ENCODE data around the gene KMO.

The KMO gene

DNA sequence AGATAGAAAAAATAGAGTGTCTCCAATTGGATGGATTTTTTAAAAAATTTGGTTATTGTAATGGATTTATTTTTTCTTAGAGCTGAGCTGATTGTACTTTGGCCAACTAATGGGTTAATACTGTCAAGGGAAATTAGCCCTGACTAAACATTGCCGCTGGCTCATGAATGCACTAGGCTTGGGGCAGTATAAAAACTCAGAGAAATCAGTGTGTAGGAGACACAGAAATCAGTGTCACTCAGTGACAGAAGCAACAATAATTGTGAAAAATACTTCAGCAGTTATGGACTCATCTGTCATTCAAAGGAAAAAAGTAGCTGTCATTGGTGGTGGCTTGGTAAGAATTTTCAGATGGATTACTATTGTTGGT, at the start of gene KMO:
Gene KMO (plus strand): TSS at position 217 of the 370 bp plus-strand sequence. CDS start 67 bp downstream, at position 284.
- DNase-seq, result no peak

DNA sequence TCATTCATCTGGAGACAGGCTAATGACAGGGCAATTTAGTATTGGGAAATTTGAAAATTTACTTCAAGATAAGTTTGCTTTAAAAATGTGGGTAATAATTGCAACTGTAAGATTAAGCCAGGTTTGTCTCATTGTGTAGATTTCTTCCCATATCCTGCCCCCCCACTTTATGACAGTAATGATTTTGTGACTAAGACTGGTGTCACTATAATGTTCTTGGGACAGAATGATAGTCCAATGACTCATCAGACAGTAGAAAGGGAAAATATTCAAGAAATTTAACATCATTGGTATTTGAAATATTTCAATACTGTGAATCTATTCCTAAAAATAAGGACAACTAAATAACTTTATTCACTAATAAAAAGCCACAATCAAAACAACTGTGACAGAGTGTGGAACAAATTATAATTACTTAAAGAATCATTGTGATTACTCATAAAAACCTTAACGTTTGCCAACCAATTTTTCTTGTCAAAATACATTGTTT, 49.4 kb upstream of the KMO start:
- DNase-seq, result no peak

DNA sequence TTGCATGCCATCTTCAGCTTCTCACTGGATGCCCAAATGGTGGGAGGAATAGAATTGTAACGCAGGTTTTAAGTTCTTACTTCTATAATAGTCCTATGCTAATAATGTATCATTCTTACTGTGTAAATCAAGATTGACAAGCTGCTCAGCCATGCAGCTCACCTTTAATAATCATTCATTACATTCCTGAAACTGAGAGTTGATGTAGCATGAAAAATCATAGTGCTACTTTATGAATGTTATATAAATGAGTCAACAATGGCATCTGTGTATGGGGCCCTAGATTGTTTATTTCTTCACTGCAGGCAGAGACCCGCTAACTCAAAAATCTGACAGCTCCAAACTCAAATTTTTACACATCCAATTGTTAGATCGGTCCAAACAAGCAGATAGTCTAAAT, 47.0 kb upstream of the KMO start:
- no peak for DNase-seq

DNA sequence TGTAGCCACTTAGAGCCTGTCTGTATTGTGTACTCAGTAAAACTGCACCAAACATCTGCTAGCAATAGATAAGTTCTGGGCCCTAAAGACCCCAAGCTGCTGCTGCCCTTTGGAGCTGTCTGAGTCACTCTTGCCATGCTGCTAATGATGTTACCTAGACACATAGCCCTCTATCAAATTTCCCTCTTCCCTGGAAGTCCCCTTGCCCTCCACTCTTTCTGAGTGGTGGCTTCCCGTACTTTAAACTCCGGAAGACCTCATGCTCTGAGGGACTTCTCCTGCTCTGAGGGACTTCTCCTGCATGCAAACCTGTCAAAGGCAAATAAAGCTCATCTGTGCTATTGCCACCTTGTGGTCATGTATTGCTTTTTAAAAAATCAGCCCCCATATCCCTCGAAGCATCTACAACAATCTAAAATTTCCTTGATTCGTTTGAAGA, 46.6 kb upstream of the KMO start:
- no peak for DNase-seq

DNA sequence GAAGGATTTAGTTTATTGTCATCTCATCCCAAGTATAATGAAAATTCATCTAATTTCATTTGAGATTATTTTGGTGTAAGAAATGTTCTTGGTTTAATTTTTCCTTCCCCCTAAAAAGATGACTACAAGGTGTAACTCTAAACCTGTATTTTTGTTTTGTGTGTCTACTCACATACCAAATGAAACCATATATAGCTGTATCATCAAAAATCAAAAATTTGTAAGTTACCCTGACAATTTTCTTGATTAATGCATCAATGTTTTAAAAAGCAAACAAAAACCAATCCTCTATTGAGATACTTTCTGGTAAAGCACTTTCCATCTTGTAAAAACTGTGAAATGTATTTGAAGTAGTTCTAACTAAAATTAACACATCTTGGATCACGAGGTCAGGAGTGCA, 43.4 kb upstream of the KMO start:
- DNase-seq, result no peak

DNA sequence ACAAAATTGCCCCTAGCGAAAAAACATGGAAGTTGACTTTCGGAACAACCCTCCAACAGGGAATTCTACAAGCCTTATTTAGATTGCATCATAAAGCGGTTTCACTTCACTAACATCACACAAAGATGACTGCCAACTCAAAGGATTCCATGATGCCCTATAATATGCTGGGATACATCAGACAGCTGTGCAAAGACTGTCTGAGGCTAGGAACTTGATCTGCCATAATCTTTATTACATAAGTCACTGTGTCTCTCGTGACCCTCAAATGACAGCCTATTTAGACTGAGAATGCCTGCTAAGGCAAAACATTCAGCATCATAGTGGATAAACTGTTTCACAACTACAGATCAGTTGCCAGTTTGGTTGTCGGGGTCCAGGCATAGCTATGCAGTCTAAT, 36.4 kb upstream of the KMO start:
- no peak for DNase-seq

DNA sequence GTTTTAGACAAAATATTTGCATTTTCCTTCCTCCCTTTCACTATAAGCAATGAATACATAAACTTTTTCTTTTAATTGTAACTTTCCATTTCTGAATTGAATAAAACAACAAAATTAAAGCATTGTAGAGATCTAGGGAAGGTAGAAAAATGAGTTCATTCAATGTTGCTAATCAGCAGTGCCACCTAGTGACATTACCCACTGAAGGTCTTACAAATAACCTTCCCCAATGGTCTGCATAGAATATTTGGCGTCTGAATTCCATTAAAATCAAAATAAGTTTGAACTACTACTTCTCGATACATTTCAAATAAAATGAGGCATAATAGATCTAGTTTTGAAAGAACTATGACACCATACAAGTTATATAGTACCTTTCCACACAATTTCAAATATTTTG, 32.3 kb upstream of the KMO start:
- no peak for DNase-seq

DNA sequence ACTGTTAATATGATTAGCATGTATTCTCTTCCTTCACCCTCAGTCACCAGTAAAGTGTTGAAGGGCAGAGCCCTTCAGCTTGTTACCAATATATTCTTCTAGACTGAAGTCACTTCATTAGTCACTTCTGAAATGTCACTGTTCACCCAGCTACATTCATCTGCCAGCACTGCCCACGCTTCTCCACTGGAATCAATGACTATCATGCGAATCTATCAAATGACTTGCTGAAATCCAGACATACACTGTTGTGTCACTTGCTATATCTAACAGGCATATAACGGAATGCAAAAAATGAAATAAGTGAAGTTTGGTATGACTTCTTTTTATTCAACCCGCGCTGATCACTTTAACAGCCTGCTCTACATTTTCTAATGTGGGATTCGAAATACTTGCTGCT, 28.7 kb upstream of the KMO start:
- no peak for DNase-seq

DNA sequence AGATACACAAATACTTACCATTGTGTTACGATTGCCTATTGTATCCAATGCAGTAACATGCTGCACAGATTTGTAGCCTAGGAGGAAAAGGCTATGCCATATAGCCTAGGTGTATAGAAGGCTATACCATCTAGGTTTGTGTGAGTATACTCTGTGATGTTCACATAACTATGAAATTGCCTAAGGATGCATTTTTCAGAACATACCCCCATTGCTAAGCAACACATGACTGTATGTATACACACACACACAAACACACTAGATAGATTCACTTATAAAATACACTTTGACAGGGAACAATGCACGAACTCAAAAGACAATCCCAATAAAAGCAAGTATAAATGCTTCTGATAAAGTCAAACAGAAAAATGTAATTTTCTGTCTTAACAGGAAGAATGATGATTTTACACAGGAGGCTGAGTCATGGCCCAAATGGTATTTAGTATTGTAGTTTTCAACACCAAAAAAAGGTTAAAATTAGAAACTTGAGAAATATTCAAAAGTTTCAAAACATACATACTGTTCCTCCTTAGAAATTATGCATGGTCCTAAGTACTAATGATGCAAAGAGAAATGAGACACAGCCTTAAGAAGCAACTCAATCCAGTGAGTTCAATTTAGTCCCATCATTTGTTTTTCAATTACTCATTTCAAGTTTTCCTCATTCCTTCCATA, 24.9 kb upstream of the KMO start:
- no peak for DNase-seq

DNA sequence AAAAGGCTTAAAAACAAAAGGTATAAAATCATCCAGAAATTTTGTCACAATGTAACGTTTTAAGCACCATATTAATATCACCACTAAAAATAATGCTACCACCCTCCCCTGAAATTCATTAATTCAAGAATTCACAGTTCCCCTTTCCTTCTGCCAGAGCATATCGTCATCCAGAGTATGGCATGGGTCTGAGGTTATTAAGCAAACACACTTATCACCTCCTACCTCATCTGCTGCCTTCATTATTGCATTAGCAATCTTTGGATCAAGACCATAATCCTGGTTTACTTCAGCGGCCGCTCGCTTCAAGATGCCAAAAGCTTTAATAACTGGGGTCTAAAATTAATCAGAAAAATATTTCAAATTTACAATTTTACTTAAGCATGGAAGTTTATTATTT, 18.8 kb upstream of the KMO start:
- DNase-seq, result no peak

DNA sequence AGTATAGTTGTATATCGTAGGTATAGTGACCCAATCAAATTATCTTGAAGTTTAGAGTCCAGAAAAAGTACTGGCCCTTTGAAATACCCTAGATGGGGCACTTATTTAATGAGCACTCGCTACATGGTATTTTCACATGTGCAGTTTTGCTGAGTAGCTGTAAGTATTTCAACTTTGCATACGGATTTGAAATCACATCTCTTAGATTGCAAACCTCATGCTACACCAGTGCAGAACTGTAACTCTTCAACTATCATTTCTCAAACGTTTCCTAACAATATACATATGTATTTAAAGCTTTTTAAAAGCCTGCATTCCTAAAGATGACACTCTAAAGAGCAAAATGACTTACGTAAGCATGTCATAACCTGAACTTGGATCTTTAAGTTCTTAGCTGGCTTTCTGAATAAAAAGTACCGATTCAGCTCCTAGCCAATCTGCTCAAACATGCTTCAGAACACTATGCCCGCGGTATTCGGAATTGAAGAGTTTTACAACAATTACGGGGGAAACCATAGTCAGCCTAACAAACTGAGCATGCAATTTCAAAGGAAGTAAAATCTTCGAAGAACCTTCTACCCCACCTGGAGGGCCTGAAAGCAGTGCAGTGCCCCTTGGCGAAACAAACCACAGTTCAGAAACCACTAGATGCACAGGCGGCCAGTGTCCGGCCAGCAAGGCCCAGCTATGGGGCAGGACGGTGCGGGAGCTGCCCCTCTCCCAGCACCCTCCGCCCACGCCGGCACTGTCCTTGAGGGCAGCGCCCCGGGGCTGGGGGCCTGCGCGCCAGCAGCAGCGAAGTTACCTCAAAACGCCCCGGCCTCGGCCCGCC, 13.5 kb upstream of the KMO start:
- DNase-seq, result no peak

DNA sequence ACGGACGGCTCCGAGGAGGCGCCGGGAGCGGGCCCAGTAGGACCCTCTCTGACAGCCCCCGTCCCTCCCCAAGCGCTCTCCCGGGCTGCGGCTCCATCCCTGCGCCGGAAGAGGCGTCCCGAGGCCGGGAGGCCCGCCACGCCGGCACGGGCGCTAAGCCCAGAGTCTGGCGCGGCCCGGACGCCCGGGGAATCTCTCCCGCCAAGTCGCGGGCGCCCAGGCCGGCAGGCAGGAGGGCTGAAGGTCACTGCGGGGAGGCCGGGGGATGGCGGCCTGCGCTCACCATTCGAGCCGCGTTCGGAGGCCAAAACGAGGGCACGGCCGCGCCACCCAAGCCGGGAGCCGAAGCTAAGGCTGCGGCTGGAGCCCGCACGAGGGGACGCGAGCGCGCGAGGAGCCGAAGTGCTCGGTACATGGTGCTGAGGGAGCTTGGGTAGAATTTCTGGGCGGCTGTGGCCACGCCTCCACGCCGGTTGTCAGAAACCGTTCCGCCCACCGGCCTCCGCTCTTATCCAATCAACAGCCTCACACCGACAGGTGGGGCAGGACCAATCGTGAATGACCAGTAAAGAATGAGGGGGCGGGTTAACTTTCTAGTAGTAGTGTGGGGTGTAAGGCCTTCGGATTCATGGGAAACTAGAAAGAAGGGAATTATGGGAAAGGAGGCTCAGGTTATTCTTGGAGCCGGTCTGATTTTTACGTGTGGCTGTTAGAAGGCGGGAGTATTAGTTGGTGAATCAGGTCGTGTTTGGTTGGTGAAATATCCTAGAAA, 12.7 kb upstream of the KMO start, which contains the start of gene FH:
Gene FH (minus strand): TSS at position 448 of the 772 bp plus-strand sequence. CDS start 33 bp downstream, at position 415.
- DNase-seq, result peak; percentile 100

DNA sequence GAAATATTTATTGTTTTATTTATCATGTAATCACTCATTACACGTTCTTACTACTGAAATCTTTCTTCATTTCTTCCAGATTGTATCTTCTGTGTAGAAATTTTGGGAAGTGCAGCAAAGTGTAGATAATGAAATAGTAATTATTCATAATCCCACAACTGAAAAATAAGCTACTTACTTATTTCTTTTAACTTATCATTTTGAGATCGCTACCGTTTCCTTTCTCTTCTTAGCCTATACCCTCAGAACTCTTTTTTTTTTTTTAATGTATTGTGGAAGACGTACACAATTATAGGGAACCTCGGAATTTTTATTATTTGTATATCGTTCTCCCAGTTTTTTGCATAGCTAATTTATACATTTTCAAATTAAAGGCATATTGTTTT, 12.1 kb upstream of the KMO start:
- no peak for DNase-seq

DNA sequence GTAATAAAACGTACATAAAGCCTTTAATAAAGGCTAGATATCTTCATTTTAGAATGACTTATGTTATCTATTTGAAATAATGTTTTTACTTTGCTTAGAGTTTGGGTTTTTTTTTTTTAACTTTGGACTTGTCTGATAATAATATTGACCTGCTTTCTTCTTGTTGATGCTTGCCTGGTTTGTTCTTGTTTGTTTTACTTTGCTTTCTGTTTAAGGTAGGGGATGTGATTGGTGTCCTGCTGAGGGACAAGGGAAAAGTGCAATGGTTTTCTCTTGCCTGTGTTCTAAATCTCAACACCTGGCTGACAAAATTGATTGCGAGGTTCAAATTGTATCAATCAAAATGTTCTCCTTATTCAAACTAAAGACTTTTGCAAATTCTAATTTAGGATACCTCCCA, 10.5 kb upstream of the KMO start:
- DNase-seq, result no peak

DNA sequence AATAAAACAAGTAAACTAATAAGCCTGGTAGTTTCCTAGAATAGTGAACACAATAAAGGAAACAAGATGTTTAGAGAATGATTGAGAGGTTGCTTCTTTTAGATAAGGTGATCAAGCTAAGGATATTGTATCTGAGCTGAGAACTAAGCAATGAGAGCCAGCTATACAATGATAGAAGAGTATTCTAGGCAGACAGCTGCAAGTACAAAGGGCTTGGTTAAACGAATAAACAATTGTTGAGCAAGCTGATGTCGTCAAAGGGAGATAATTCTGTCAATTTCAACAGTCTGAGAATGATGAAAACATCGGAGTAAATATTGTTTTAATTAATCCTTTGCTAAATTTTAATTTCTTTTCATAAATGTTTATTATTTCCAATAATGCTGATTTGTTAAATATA, 7.2 kb upstream of the KMO start:
- DNase-seq, result no peak

DNA sequence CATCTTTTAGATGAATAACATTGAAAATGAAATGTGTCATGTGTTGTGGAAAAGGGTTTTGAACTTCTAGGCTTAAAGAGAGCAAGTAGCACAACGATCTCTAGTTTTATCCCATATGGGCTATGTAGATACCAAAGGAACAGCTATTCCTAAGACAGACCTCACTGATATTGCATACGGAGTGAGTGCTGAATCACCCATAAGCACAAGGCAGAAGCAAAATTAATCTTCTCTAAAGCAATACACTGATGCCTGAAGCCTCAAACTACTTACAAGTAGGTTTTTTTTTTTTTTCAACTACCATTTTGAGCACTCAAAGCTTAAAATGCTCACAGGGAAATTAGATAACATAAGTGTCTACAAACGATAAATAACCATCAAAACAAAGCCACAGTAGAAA, 5.0 kb upstream of the KMO start:
- DNase-seq, result no peak

DNA sequence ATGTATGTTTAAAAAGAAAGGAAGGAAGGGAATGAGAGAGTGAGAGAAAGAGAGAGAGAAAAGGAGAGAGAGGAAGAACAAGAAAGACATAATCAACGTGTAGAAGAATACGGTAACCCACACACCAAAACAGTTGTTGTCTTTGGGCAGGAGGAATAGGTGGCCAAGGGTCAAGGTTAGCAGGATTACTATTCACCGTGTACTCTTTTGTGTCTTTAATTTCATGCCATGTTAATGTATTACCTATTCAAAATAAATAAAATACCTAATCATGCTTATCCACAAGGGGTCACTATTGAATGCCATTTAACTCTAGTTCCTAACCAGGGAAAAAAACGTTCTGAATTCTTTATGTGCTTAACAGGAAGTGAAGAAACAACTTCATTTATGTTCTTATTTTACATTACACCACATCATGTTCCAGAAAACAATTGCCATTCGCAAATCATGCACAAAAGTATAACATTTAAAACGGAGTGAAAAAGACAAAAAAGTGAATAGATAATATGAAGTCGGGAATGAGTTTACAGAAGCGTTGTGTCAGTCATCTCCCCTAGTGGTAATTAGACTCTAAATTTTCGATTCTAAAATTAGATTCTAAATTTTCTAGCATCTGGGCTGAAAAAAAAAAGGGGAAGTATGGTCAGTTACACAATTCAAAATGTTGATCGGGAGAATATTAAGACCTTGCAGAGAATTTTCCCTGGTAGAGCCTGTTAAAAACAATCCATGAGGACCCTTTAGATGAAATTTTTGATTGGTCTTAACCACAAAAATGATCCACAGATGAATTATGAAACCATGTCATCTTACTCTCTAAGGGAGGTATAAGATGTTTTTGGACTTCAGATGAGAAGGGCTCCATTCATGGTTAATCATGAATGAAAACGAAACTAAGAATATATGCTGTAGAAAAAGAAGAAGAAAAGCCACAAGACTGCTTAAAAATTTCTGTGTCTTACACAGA, 700 bp upstream of the KMO start:
- DNase-seq, result peak; percentile 73

DNA sequence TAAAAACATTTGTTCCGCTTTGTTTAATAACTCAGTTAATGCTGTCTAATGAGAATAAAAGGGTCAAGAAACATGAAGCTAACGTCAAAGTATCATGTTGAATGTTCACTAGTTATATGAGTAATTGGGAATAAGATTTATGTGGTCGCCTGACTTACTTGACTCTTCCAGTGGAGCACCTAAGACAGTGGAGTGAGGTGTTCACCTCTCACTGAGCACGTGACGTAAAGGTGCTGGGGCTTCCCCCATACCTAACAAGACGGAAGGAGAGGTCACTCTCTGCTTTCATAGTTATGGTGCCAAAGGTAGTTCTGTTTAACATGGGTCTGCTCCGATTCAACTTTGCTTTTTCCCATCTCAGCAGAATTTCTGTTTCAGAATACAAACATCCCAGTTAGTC, 686 bp downstream of the KMO start:
- DNase-seq, result no peak

DNA sequence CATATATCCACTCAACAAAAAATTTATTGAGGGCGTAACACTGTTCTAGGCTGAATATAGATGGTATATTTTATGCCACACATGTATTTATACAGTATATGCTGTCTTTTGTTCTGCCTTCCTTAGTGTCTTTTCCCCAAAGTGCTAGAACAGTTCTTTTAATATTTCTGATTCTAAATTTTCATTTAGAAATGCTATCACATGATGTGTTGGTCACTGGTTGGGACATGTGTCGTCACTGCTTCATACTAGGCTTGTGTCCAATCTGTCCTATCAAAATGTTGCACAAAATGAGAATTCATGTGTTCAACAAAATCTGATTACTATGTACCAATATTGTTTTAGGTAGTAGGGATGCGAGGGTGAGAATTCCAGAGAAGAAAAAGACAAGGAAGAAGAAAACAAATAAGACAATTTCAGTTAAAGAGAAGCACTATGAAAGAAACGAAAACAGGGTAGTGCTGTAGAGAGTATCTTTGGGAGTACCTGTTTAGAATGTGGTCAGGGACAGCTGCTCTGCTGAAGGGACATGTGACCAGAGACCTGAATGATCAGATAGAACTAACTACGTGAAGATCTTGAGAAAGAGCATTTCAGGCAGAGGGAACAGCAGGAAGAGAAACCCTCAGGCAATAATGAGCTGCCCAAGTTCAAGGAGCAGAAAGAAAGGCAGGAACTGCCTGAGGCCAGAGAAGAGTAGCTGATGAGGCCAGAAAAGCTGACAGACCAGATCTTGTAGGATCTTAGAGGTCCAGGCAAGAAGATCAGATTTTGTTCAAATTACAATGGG, 1.3 kb downstream of the KMO start:
- DNase-seq, result no peak

DNA sequence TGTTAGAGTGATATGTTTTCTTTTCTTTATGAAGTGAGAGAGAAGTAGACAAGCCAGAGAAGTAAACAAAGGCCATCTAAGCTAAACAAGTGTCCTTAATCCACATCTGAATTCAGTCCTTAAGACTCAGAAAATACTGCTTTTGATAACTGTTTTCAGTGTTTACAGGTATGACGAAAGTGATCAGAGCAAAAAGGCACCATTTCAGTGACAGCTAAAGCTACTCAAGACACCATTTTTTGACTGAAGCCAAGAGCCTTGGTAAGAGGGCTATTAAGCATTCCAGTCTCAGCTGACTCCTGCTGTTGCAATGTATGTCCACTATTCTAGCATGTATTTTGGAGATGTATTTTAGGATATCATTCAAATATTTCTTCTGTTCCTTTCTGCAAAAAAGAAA, 4.1 kb downstream of the KMO start:
- no peak for DNase-seq

DNA sequence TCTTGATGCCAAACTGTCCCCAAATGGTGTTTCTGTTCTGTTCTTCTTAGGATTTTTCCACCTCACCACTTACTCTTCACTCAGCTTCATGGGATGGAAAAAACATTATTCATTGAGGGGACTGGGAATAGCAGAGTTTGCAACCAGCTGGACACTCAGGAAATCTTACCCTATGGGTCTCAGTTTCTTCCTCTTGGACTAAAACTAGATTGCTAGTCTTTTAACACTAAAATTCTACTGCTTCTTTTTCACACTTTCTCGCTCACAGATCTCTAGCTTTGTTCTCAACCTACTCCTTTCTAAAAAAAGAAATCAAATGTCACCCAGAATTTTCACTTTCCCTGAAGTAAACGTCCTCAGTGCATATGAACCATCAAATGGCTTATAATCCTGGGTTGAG, 4.8 kb downstream of the KMO start:
- no peak for DNase-seq
